Retinal pigment epithelial cell (primary cell): ENCODE measurements around the gene TMX1.
A peak's percentile ranks its signal among the peaks of the same experiment; 100 is the strongest.

Experiments
- DNase-seq: peaks from one replicate; pipeline ENCODE4 v3.0.0-alpha.2; 2010; ENCODE audit warnings: low read depth
- H3K4me3 ChIP-seq: 2 replicates; pipeline ENCODE4 v1.5.1; 2011; ENCODE audit warnings: mild to moderate bottlenecking, low read length, control low read depth, moderate library complexity
- CTCF ChIP-seq: conservative IDR thresholded peaks from 2 replicates; pipeline ENCODE4 v1.5.1; 2011; ENCODE audit warnings: low read depth, low read length, control low read depth, inconsistent platforms

Gene TMX1

DNA sequence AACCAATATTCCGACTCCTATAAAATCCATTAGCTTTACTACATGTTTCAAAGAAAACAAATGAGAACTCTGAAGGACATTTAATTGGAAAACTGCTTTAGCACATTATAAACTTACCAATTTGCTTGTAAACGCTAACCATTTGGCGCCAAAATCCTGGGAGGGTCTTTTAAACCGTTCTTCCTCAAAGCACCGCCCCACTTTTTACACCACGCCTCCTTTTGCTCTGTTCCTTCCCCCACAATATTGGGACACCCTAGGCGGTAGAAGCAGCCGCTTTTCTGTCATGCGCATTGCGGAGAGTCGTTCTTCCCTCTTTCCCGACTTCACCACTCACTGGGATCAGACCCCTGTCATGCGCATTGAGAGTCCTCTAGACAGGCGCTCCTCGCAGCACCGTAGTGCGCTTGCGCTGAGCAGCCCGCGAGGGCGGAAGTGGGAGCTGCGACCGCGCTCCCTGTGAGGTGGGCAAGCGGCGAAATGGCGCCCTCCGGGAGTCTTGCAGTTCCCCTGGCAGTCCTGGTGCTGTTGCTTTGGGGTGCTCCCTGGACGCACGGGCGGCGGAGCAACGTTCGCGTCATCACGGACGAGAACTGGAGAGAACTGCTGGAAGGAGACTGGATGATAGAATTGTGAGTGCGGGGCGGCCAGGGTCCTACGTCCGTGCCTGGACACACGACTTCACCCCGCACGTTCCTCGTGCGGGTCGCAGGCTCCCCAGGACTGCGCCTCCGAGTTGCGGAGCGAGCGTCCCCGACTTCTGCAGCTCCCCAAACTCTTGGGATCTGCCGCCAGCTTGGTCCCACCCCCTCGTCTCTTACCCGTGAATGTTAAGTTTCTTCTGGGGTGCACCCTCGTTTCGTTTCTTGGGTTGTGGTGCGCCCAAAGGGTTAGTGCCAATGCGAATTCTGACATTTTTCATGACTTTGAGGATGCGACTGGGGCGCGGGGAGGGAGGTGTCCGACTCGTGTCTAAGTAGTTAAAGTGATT lies at the start of gene TMX1:
TSS of gene TMX1 (plus strand) at position 435 of the 991 bp plus-strand sequence. CDS start at position 481, 46 bp downstream.
- peak within 1 kb of the TSS; percentile 96 for H3K4me3 ChIP-seq
- TF ChIP-seq CTCF = peak; percentile 31
- peak; percentile 92 for DNase-seq

DNA sequence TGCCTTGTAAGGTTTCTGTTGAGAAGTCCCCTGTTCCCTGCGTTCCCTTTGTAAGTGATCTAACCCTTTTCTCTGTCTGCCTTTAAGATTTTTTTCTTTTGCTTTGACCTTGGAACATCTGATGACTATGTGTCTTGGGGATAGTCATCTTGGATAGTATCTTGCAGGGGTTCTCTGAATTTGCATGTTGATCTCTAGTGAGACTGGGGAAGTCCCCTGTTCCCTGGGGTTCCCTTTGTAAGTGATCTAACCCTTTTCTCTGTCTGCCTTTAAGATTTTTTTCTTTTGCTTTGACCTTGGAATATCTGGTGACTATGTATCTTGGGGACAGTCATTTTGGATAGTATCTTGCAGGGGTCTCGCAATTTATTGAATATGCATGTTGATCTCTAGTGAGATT lies 38.2 kb upstream of the TMX1 start:
- H3K4me3 ChIP-seq = no peak overlapping the region
- DNase-seq = no peak
- TF ChIP-seq CTCF = no peak

- no peak for TF ChIP-seq CTCF
- no peak overlapping the region for H3K4me3 ChIP-seq
- DNase-seq = no peak
Observed at GRCh38 chr14:51202914-51203665, 37.0 kb upstream of the TMX1 start.

GRCh38 chr14:51203881-51204280 lies 36.2 kb upstream of the TMX1 start:
- no peak for TF ChIP-seq CTCF
- DNase-seq = no peak
- no peak overlapping the region for H3K4me3 ChIP-seq

DNA sequence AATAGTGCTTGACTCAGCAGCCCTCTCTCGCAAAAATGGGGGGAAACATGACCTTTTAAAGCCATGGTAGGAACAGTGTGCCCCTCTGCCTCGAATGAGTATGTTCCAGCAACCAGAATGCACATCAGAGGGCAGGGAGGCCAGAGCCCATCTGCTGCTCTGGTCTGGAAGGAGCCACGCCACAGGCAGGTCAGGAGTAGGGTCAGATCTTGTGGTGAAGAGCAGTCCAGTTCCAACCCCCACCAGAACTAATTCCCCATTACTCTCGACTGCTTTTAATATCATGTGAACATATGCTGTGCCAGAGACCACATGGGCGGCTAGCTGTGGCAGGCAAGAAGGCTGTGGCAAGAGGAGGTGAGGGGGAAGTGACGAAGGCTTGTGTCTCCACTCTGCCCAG lies 34.6 kb upstream of the TMX1 start:
- no peak for TF ChIP-seq CTCF
- no peak for DNase-seq
- no peak overlapping the region for H3K4me3 ChIP-seq

- no peak for TF ChIP-seq CTCF
- DNase-seq = no peak
- no peak overlapping the region for H3K4me3 ChIP-seq
Observed at GRCh38 chr14:51206462-51206861, 33.6 kb upstream of the TMX1 start.
